T-helper 9 cell (primary cell): ENCODE data around the gene NOXA1.

Experiments used
- DNase-seq: peaks from one replicate; pipeline ENCODE4 v3.0.0-alpha.2; 2020

NOXA1 gene

GRCh38 chr9:137427454-137428310 is 4.5 kb downstream of the NOXA1 start:
- no peak for DNase-seq

GRCh38 chr9:137428311-137428630 is 5.1 kb downstream of the NOXA1 start:
- DNase-seq: no peak

GRCh38 chr9:137428841-137429545 is 5.8 kb downstream of the NOXA1 start:
- DNase-seq: no peak

GRCh38 chr9:137429546-137429890 is 6.3 kb downstream of the NOXA1 start:
- DNase-seq: no peak

- no peak for DNase-seq
Observed at GRCh38 chr9:137429974-137430722, 7.0 kb downstream of the NOXA1 start.

- no peak for DNase-seq
Observed at GRCh38 chr9:137430723-137431415, 7.7 kb downstream of the NOXA1 start.

GRCh38 chr9:137431416-137431931 is 8.3 kb downstream of the NOXA1 start:
- no peak for DNase-seq

GRCh38 chr9:137432687-137433348 is 9.6 kb downstream of the NOXA1 start:
- DNase-seq: no peak

- no peak for DNase-seq
Observed at GRCh38 chr9:137433349-137433915, 10.2 kb downstream of the NOXA1 start.

GRCh38 chr9:137433916-137434431 is 10.8 kb downstream of the NOXA1 start:
- no peak for DNase-seq

GRCh38 chr9:137434498-137435380 is 11.5 kb downstream of the NOXA1 start:
- DNase-seq: no peak

- no peak for DNase-seq
Observed at GRCh38 chr9:137435381-137435891, 12.2 kb downstream of the NOXA1 start.

- DNase-seq: no peak
Observed at GRCh38 chr9:137435980-137436760, 13.0 kb downstream of the NOXA1 start.

- DNase-seq: no peak
Observed at GRCh38 chr9:137436761-137437600, 13.8 kb downstream of the NOXA1 start.

GRCh38 chr9:137437691-137438590 is 14.7 kb downstream of the NOXA1 start:
- DNase-seq: no peak

GRCh38 chr9:137438591-137439157 is 15.5 kb downstream of the NOXA1 start:
- no peak for DNase-seq

- no peak for DNase-seq
Observed at GRCh38 chr9:137439158-137439714, 16.0 kb downstream of the NOXA1 start.
